NCI-H2171 treated with DMSO at 0.1 percent for 48 hours (cell line): ENCODE data around the gene MYBBP1A.

ENCODE experiments used
- DNase-seq: peaks from one replicate; lab custom pipeline; 2025; lab: John Stamatoyannopoulos, UW

The MYBBP1A gene

GRCh38 chr17:4536742-4537411, 18.3 kb downstream of the MYBBP1A start:
- DNase-seq = peak; percentile 25

DNA sequence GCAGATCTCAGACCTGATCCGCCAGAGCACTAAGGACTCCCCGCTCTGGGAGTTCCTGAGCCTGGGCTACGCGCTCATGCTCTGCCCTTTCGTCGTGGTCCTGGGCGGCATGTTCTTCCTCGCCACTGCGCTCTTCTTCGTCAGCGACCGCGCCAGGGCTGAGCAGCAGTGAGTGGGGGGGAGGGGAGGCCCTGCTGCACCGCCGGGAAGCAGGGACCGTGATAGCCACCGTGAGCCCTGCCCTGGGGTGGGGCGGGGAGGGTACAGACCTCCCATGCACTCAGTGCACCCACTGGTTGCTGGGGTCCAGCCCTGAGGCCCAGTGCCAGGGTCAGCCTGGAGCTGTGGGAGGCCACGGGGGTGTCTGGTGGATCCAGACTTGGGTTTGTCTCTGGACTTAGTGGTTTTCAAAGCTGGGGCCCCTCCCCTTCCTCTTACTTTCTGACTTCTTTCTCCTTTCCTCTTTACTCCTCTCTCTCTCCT, 18.9 kb downstream of the MYBBP1A start:
- DNase-seq = no peak

DNA sequence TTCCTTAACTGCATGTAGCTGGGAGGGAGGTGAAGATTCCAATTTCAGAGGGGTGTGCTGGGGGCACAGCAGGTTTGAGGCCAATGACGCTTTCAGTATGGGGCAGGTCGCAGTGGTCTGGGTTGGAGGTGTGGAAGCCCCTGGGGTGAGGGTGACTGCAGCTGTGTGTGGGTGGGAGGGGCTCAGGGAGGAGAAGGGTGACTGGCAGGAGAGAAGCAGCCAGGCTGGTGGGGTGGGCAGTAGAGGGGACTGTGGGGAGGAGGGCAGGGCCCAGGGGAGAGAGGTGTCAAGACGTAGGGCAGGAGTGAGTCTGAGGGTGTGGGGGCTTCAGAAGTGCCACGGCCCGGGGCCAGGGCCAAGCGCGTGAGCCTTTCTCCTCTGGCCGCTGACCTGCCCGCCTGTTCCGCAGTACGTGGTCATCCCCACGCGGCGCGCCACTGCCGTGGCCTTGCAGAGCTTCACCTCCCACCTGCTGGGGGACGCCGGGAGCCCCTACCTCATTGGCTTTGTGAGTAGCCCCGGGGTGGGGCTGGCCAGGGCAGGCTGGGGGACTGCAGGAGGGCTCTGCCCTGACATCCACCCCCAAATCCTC, 19.4 kb downstream of the MYBBP1A start:
- DNase-seq = no peak

- DNase-seq = no peak
These were observed 20.1 kb downstream of the MYBBP1A start for GRCh38 chr17:4534928-4535666.

DNA sequence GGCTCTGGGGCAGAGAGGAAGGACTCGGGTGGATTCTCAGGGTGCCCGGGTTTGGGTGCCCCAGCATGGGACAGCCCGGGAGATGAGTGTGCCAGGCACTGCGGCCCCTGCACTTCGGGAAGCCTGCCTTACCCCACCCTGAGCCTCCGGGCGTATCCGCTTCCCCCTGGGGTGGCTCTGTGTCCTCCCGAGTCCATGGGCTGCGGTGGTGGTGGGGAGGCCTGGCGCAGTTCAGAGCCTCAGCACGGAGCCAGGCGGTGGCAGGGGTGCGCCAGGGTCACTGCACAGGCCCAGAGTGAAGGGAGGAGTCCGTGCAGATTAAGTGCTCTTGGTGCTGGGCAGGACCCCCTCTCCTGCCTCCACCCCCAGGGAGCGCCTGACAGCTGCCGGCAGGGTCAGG, 20.7 kb downstream of the MYBBP1A start:
- DNase-seq = no peak

DNA sequence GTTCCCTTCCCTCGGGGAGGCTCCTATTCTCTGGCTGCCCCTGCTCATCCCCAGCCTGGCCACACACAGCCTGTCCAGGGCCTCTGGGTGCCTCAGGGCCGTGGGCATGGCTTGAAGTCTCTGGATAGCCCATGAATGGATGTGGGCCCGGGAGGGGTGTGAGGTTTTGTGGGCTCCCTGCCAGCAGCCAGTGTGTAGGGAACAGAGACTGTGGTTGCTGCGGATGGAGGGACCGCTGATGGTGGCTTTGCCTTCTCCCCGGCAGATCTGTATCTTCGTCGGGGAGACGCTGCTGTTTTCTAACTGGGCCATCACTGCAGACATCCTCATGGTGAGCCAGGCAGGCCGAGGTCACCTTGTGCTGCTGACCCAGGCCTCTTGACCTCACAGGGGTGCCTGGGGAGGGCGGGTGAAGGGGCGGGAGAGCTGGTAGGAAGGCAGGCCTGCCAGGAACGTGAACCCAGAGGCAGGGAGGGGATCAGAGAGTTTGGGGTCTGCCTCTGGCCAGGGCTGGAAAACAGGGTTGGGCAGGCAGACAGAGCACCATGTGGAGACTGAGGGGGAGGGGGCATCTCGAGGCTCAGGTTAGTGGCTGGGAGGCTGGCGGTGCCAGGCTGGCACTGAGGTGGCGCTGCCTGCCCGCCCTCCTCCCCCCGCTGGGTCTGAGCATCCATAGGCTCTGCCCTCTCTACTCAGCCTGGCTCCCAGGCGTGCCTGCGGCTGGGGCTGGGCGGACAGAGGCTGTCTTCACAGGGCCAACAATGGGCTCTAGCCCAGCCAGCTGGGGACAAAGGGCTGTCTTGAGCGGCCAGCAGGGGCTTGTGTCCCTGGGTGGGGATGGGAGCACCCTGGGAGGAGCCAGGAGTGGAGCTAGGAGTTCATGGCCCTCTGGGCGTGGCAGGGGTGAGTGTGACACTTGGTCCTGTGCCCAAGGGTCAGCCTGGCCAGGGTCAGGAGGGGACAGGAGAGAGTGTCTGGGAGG, 21.4 kb downstream of the MYBBP1A start:
- DNase-seq = no peak

DNA sequence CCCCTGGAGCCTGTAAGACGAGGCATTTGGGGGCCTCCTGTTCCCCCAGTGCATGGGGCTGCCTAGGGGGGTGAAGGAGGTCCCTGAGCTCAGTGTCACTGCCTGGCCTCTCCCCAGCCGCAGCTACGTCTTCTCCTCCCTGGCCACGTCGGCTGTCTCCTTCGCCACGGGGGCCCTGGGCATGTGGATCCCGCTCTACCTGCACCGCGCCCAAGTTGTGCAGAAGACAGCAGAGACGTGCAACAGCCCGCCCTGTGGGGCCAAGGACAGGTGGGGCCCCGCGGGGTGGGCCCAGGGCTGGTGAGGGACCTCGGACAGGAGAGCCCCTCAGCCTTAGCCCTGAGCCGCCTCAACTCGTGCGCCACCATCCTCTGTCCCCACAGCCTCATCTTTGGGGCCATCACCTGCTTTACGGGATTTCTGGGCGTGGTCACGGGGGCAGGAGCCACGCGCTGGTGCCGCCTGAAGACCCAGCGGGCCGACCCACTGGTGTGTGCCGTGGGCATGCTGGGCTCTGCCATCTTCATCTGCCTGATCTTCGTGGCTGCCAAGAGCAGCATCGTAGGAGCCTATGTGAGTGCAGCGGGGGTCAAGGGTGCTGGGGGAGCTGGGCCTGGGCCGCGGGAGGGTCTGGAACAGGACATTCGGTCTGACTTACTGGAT, 22.2 kb downstream of the MYBBP1A start:
- DNase-seq = no peak

GRCh38 chr17:4531988-4532736, 23.0 kb downstream of the MYBBP1A start:
- DNase-seq = no peak

- no peak for DNase-seq
These were observed 24.1 kb downstream of the MYBBP1A start for GRCh38 chr17:4530799-4531730.

- no peak for DNase-seq
These were observed 25.5 kb downstream of the MYBBP1A start for GRCh38 chr17:4529533-4530152.

- DNase-seq = no peak
These were observed 27.5 kb downstream of the MYBBP1A start for GRCh38 chr17:4527566-4528125.

GRCh38 chr17:4527134-4527533, 28.1 kb downstream of the MYBBP1A start:
- DNase-seq = no peak

- no peak for DNase-seq
These were observed 29.3 kb downstream of the MYBBP1A start for GRCh38 chr17:4525691-4526397.

DNA sequence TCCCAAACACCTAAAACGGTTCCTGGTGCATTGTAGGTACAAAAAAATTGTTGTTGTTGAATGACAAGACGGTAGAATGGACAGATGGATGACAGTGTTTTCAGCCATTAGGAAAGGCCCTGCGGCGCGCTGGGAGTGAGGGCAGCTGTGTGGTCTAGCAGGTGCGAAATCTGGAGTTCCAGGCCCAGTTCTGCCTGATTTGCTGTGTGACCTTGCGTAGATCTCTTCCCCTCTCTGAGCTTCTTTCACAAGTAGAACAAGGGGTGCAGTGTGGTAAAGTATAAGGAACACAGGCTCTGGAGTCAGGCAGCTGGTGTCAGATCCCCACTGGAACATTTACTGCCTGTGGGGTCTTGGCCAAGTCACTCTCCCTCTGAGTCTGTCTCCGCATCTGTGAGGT, 31.2 kb downstream of the MYBBP1A start:
- peak; percentile 71 for DNase-seq

- no peak for DNase-seq
These were observed 32.5 kb downstream of the MYBBP1A start for GRCh38 chr17:4522661-4523060.

- DNase-seq = no peak
These were observed 34.1 kb downstream of the MYBBP1A start for GRCh38 chr17:4520894-4521600.
